Stimulated activated naive CD8-positive, alpha-beta T cell treated with anti-CD3 and anti-CD28 coated beads, Interleukin-15, amount 100 ng/mL, for 72 hours (primary cell): Measurements from ENCODE around the gene LGI4.

Experiments
- ATAC-seq: fragments of 150-1000 bp; cut with Tn5 transposase; 2 replicates; pipeline ENCODE4 v1.10.0; 2021; ENCODE audit warnings: mild to moderate bottlenecking, moderate library complexity
- DNase-seq, 2 donors: peaks; one replicate each; pipeline ENCODE4 v3.0.0; 2021 to 2022
- H3K27ac Mint-ChIP-seq, 2 donors: one replicate each; pipeline ENCODE4 v1.8.0; 2022; ENCODE audit warnings: mild to moderate bottlenecking in 2 of 2, mixed read lengths in 2 of 2, moderate library complexity in 2 of 2
- H3K27me3 Mint-ChIP-seq: one replicate; pipeline ENCODE4 v1.8.0; 2022; ENCODE audit warnings: mixed read lengths
- H3K4me1 Mint-ChIP-seq: one replicate; pipeline ENCODE4 v1.8.0; 2022; ENCODE audit warnings: mild to moderate bottlenecking, mixed read lengths
- H3K4me3 Mint-ChIP-seq, 2 donors: one replicate each; pipeline ENCODE4 v1.8.0; 2022; ENCODE audit warnings: mild to moderate bottlenecking in 2 of 2, mixed read lengths in 2 of 2, moderate library complexity in 1 of 2
- H3K9me3 Mint-ChIP-seq, 2 donors: one replicate each; pipeline ENCODE4 v1.8.0; 2022; ENCODE audit warnings: mixed read lengths in 2 of 2

LGI4 gene

DNA sequence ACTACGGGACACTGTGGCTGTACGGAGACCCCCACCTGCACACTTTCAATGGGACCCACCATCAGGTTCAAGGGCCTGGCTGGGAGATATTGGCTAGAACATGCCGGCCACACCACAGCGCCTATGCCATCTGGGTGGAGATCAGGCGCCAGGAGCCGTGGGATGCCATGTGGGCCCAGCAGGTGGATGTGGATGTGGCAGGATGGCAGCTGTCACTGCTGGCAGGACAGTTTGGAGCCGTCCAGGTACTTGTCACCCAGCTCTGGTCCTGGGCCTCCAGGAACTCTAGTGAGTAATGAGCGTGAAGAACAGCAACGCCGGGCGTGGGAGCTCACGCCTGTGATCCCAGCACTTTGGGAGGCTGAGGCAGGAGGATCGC is 35.0 kb downstream of the LGI4 start:
- H3K27me3 Mint-ChIP-seq, result no peaks in the 10 kb centered on the region
- DNase-seq (no peak), ATAC-seq (no peak)
- H3K4me3 Mint-ChIP-seq, result no peak overlapping the region
- H3K4me1 Mint-ChIP-seq, result no peaks in the 10 kb centered on the region
- H3K9me3 Mint-ChIP-seq, result no peaks in the 10 kb centered on the region
- no peak overlapping the region for H3K27ac Mint-ChIP-seq

DNA sequence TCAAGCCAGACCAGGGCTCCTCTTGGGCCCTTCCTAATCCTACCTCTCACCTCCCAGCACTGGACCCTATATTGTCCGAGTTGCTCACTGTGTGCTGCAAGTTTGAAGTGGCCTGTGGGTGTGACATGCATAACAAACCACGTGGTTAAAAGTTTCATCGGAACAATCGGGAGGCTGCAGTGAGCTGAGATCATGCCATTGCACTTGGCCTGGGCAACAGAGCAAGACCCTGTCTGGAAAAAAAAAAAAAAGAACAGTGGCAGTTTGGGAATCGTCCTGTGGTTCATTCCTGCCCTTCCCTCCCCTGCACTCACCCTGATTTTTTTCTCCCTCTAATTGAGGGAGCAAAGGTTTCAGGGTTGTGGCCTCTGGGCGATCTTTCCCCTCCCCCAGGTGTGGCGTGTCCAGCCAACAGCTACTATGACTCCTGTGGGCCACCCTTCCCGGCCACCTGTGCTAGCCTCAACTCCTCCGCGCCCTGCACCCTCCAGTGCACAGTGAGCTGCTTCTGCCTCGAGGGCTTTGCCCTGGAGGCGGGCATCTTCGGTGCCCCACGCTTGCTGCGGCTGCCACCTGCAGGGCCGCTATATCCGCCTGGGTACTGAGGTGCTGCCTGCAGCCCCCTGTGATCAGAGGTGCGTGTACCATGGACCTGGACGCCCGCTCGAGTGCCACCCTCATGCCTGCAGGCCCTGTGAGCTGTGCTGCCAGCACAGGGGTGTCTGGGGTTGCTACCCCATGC is 35.5 kb downstream of the LGI4 start:
- H3K4me3 Mint-ChIP-seq, result no peak overlapping the region
- no peak overlapping the region for H3K27ac Mint-ChIP-seq
- DNase-seq (no peak), ATAC-seq (no peak)
- no peaks in the 10 kb centered on the region for H3K27me3 Mint-ChIP-seq
- no peaks in the 10 kb centered on the region for H3K4me1 Mint-ChIP-seq
- H3K9me3 Mint-ChIP-seq, result no peaks in the 10 kb centered on the region

DNA sequence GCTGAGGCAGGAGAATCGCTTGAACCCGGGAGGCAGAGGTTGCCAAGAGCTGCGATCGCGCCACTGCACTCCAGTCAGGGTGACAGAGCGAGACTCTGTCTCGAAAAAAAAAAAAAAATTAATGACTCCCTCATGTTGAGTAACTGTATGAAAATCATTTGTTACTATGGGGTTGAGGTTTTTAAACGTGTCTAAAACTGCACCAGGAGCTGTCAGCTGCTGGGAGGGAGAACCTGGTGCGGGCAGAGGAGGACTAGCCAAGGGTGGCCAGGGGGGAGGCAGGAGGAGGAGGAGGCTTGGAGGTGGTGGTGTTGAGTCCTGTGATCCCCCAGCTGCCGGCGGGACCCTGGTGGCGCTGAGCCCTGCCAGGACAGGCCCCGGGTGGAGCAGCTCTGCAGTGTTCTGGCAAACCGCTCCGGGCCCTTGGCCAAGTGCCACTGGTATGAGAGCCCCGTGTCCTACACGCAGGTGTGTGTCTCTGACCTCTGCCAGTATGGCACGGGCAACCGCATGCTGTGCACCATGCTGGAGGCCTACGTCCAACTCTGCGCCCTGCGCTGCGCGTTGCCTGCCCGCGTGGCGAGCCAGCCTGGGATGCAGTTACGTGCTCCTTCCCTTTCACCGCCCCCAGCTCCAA is 36.3 kb downstream of the LGI4 start:
- H3K9me3 Mint-ChIP-seq, result no peaks in the 10 kb centered on the region
- no peak for ATAC-seq
- no peaks in the 10 kb centered on the region for H3K4me1 Mint-ChIP-seq
- no peaks in the 10 kb centered on the region for H3K27me3 Mint-ChIP-seq
- H3K27ac Mint-ChIP-seq, result no peak overlapping the region
- no peak for DNase-seq
- no peak overlapping the region for H3K4me3 Mint-ChIP-seq

DNA sequence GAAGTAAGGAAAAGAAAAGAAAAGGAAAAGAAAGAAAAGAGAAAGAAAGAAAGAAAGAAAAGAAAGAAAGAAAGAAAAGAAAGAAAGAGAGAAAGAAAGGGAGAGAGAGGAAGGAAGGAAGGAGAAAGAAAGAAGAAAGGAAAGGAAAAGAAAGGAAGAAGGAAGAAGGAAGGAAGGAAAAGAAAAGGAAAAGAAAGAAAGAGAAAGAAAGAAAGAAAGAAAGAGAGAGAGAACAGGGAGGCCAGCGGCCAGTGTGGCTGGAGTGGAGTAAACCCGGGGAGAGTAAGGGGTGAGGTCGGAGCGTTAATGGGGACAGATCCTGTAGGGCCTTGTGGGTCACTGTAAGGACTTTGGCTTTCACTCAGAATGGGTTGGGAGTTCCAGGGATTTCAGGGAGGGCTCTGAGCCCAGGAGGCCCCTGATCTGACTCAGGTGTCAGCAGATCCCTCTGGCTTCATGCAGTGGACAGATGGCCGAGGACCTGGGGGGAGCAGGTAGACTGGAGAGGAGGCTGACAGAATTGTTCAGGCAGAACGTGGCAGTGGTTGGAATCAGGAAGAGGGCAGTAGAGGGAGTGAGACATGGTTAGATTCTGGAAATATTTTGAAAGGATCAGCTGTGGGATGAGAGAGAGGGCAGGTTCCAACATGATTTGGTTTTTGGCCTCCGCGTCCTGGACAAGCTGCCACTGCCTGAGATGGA is 39.0 kb downstream of the LGI4 start:
- Mint-ChIP-seq H3K27me3 (no peaks in the 10 kb centered on the region), H3K9me3 (no peaks in the 10 kb centered on the region), H3K27ac (peak overlapping the region; percentile 3 to 20), H3K4me3 (no peak overlapping the region), H3K4me1 (peaks cover under 1% of the 10 kb centered on the region)
- ATAC-seq (no peak), DNase-seq (no peak)

DNA sequence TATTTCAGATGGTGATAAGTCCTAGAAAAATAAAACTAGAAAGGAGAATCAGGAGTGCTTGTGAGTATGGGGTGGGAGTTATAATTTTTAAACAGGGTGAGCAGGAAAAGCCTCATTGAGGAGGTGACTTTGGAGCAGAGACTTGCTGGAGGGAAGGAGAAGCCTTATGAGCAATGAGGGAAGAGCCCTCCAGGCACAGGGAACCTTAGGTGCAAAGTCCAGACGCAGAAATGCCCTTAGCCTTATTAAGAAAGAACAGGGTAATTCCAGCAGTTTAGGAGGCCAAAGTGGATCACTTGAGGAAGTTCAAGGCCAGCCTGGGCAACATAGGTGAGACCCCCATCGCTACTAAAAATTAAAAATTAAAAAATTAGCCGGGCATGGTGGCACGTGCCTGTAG is 40.2 kb downstream of the LGI4 start:
- Mint-ChIP-seq H3K4me1 (peaks cover 5% of the 10 kb centered on the region), H3K4me3 (no peak overlapping the region), H3K27ac (peak overlapping the region in 1 of 2 donors; percentile 54), H3K9me3 (no peaks in the 10 kb centered on the region), H3K27me3 (no peaks in the 10 kb centered on the region)
- ATAC-seq, result no peak
- no peak for DNase-seq

DNA sequence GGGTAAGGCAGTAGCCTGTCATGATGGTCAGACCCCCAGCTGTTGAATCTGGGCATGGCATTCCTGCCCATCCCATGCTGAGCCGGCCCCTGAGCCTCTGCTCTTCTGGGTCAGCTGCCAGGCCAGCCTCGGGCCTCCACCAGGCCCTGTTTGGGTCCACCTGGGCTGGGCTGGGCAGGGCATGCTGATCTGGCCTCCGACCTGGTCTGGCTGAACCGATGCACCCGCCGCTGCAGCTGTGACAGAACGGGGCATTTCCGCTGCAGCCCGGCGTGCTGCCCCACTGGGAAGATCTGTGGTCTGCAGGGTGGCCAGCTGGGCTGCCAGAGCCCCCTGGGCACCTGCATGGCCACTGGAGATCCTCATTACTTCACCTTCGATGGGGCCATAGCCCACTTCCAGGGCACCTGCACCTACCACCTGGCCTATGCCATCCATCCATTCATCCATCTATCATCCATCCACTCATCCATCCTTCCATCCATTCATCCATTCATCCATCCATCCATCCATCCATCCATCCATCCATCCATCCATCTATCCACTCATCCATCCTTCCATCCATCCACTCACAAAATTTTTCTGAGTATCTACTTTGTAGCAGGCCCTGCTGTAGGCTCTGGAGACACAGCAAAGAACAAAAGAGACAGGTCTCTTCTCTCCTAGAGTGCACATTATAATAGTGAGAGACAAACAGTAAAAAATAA is 40.8 kb downstream of the LGI4 start:
- no peak for ATAC-seq
- Mint-ChIP-seq H3K4me3 (no peak overlapping the region), H3K27me3 (no peaks in the 10 kb centered on the region), H3K27ac (peak overlapping the region in 1 of 2 donors; percentile 54), H3K4me1 (peaks cover 5% of the 10 kb centered on the region), H3K9me3 (no peaks in the 10 kb centered on the region)
- no peak for DNase-seq

DNA sequence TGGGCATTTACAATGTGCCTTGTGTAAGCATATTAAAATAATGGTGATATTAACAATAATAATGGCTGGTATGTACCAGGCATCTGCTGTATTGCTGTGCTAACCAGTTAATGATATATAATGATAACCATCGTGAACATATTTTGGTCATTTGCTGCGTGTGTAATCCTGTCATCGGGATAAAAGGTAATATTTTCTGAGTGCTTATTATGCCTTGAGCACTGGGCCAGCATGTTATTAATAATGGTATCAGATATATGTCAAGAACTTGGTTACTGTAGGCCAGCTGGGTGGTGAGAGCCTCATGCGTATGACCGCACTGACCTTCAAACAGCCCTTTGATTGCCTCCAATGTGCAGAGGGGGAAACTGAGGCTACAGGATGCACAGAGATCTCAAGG is 41.4 kb downstream of the LGI4 start:
- Mint-ChIP-seq H3K27me3 (no peaks in the 10 kb centered on the region), H3K27ac (no peak overlapping the region), H3K4me1 (peaks cover 5% of the 10 kb centered on the region), H3K9me3 (no peaks in the 10 kb centered on the region), H3K4me3 (no peak overlapping the region)
- no peak for ATAC-seq
- no peak for DNase-seq

DNA sequence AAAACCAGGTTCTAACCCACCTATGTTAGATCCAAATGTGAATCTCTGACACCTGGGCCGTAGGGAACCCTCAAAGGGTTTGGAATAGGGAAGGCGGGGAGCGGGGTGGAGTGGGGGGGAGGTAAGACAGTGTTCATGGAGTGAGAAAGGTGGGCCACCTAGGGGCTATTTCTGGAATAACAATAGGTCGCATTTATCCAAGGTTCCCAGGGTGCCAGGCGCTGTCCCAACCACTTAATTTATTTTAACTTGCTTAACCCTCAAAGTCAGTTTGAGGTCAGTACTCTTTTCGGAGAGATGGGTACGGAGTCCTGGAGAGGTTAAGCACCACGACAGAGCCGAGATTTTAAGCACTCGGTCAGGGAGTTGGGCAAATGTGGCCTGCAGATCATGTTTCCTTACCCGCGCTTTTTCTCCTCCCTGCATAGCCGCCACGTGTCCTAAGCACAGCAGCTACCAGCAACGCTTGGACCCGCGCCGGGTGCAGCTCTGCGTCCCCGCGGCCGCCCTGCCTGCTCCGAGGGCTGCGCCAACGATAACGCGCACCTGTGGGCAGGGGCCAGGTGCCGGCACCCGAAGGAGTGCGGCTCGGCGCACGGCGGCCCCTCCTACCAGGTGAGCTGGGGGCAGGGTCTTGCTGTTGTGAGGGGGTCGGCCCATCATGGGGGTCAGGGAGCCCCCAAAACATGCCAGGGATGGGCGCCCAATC is 44.2 kb downstream of the LGI4 start:
- H3K27ac Mint-ChIP-seq, result no peak overlapping the region
- H3K4me3 Mint-ChIP-seq, result no peak overlapping the region
- H3K4me1 Mint-ChIP-seq, result peaks cover 5% of the 10 kb centered on the region
- no peaks in the 10 kb centered on the region for H3K9me3 Mint-ChIP-seq
- no peaks in the 10 kb centered on the region for H3K27me3 Mint-ChIP-seq
- peak in 1 of 2 donors; percentile 28 for DNase-seq
- peak; percentile 82 for ATAC-seq

DNA sequence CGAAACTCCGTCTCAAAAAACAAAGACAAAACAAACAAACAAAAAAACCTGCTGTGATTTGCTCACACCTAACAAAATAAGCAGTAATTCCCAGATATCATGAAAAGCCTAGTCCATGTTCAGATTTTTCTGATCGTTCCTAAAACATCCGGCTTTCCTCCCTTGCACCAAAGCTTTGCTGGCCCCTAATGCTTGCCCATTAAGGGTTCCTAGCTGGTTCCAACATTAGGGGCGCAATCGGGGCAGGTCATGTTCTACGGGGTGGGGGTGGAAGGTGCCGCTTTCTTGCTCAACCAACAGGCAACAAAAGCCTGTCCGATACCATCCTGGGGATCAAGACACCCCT is 44.7 kb downstream of the LGI4 start:
- H3K27ac Mint-ChIP-seq, result no peak overlapping the region
- ATAC-seq, result no peak
- no peak for DNase-seq
- H3K4me3 Mint-ChIP-seq, result no peak overlapping the region
- H3K9me3 Mint-ChIP-seq, result no peaks in the 10 kb centered on the region
- H3K27me3 Mint-ChIP-seq, result no peaks in the 10 kb centered on the region
- peaks cover 5% of the 10 kb centered on the region for H3K4me1 Mint-ChIP-seq

DNA sequence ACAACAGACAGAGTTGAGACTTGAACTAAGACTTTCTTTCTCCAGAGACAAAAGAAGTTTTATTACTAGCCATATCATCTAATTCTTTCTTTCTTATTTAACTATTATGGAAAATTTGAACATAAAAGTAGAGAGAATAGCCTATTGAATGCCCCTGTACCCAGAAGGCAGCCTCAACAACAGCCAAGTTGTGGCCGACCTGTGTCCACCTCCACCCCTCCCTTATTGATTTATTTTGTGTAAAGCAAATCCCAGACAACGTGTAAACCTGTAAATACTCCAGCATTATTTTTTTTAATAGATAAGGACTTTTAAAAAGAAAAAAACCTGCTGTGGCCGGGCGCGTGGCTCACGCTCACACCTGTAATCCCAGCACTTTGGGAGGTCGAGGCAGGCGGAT is 45.3 kb downstream of the LGI4 start:
- Mint-ChIP-seq H3K4me1 (peaks cover 5% of the 10 kb centered on the region), H3K27ac (no peak overlapping the region), H3K27me3 (no peaks in the 10 kb centered on the region), H3K4me3 (no peak overlapping the region), H3K9me3 (no peaks in the 10 kb centered on the region)
- DNase-seq, result no peak
- no peak for ATAC-seq

DNA sequence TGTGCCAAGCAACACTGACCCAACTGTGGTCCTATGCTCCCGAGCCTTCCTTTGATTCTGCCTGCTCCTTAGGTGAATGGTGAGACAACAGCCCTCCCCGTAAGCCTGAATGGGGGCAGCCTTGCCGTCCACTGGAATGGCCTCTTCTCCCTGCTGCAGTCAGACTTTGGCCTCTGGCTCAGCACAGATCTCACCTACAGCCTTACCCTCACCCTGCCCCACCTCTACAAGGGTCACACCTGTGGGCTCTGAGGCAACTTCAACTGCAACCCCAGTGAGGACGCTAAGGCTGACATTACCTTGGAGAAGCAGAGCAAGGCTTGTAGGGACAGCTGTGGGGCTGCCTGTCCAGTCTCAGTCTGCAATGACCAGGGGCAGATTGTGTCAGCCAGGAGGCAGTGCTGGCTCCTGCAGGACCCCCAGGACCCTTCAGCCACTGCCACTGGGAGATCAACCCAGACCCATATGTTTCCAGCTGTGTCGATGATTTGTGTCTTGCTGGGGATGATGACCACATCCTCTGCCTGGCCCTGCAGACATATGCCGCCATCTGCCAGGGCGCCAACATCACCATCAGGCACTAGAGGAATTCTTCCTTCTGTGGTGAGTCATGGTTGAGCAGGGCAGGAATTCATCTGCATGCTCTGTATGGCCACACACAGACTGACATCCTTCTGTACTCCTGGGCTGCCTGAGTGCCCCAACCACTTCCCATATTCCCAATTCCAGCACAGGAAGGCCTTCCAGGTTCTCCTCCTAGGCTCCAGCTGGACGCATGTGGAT is 46.5 kb downstream of the LGI4 start:
- DNase-seq (no peak), ATAC-seq (no peak)
- no peak overlapping the region for H3K27ac Mint-ChIP-seq
- H3K27me3 Mint-ChIP-seq, result no peaks in the 10 kb centered on the region
- H3K4me3 Mint-ChIP-seq, result no peak overlapping the region
- H3K9me3 Mint-ChIP-seq, result no peaks in the 10 kb centered on the region
- peaks cover 5% of the 10 kb centered on the region for H3K4me1 Mint-ChIP-seq

DNA sequence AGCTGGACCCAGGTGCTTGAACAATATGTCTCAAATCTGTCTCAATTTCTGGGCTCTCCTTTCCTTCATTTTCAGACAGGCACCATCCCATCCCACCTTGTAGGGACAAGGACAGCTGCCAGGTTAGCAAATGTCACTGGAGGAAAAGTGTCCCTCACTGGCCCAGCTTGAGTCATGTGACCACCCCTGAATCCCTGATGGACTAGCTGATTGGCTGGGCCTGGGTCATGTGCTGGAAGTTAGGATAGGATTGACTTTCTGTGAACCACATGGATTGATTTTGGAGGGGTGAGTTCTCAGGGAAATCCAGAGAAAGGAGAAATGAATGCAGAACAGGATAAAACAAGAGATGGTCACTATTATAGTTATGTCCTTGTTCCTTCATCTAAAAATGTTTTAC is 47.5 kb downstream of the LGI4 start:
- Mint-ChIP-seq H3K4me1 (peaks cover 5% of the 10 kb centered on the region), H3K9me3 (no peaks in the 10 kb centered on the region), H3K27me3 (no peaks in the 10 kb centered on the region), H3K27ac (no peak overlapping the region), H3K4me3 (no peak overlapping the region)
- DNase-seq (no peak), ATAC-seq (no peak)

DNA sequence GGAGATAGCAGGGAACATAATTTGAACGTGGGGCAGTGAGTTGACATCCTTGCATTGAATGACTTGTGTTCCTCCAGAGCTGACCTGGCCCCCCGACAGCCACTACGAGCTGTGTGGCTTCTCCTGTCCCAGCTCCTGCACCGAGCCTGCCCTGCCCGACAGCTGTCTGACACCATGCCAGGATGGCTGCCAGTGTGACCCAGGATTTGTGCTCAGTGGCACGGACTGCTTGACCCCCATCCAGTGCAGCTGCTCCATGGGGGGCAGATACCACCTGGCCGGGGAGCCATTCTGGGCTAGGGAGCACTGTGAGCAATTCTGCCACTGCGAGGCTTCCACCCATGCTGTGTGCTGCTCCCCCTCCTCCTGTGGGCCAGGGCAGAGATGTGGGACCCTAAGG is 48.4 kb downstream of the LGI4 start:
- peaks cover 5% of the 10 kb centered on the region for H3K4me1 Mint-ChIP-seq
- no peak for DNase-seq
- no peak overlapping the region for H3K4me3 Mint-ChIP-seq
- ATAC-seq, result no peak
- no peaks in the 10 kb centered on the region for H3K27me3 Mint-ChIP-seq
- no peak overlapping the region for H3K27ac Mint-ChIP-seq
- H3K9me3 Mint-ChIP-seq, result no peaks in the 10 kb centered on the region

DNA sequence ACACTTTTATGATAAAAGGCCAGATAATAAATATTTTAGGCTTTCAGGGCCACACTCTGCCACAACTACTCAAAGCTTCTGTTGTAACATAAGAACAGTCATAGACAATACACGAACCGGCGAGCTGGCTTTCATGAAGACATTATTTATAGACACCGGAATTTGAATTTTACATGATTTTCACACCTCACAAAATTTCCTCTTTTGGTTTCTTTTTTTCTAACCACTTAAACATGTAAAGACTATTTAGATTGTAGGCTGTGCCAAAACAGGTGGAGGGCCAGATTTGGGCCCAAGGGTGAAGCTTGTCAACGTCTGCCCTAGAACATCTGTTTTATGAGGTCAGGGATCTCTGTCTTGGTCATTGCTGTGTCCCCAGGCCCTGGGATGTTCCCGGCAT is 48.9 kb downstream of the LGI4 start:
- ATAC-seq, result no peak
- H3K4me3 Mint-ChIP-seq, result no peak overlapping the region

DNA sequence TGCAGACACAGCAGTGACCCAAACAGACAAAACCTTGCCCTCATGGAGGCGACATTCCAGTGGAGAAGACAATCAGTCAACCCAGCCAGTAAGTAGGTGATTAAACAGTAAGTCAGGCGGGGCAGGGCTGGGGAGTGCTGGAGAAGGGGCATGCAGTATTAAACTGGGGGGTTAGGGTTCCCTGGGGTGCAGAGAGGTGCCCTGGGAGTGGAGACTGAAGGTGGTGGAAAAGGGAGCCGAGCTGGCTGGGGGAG is 50.4 kb downstream of the LGI4 start:
- Mint-ChIP-seq H3K4me1 (no peaks in the 10 kb centered on the region), H3K9me3 (no peaks in the 10 kb centered on the region), H3K4me3 (no peak overlapping the region), H3K27me3 (no peaks in the 10 kb centered on the region), H3K27ac (no peak overlapping the region)
- ATAC-seq (no peak), DNase-seq (no peak)

More for the DNA sequence above, 48.9 kb downstream of the LGI4 start:
- Mint-ChIP-seq H3K27me3 (no peaks in the 10 kb centered on the region), H3K27ac (no peak overlapping the region), H3K9me3 (no peaks in the 10 kb centered on the region), H3K4me1 (peaks cover 5% of the 10 kb centered on the region)
- DNase-seq, result no peak
